ENCODE data around the gene GGTLC1.
A peak's percentile ranks its signal among the peaks of the same experiment; 100 is the strongest.

Gene GGTLC1

GRCh38 chr20:23939641-23940040 is 48.9 kb downstream of the GGTLC1 start:
- no peak overlapping the region for H3K4me3 ChIP-seq (ENCODE audit: low read depth, low read length)
- DNase-seq (ENCODE audit: low read depth): no peak
- TF ChIP-seq, protein P1, sequence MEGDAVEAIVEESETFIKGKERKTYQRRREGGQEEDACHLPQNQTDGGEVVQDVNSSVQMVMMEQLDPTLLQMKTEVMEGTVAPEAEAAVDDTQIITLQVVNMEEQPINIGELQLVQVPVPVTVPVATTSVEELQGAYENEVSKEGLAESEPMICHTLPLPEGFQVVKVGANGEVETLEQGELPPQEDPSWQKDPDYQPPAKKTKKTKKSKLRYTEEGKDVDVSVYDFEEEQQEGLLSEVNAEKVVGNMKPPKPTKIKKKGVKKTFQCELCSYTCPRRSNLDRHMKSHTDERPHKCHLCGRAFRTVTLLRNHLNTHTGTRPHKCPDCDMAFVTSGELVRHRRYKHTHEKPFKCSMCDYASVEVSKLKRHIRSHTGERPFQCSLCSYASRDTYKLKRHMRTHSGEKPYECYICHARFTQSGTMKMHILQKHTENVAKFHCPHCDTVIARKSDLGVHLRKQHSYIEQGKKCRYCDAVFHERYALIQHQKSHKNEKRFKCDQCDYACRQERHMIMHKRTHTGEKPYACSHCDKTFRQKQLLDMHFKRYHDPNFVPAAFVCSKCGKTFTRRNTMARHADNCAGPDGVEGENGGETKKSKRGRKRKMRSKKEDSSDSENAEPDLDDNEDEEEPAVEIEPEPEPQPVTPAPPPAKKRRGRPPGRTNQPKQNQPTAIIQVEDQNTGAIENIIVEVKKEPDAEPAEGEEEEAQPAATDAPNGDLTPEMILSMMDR (IDR thresholded peaks at IDR 0.05; ENCODE audit: insufficient read depth, low read depth, low read length, missing control alignments): no peak

DNA sequence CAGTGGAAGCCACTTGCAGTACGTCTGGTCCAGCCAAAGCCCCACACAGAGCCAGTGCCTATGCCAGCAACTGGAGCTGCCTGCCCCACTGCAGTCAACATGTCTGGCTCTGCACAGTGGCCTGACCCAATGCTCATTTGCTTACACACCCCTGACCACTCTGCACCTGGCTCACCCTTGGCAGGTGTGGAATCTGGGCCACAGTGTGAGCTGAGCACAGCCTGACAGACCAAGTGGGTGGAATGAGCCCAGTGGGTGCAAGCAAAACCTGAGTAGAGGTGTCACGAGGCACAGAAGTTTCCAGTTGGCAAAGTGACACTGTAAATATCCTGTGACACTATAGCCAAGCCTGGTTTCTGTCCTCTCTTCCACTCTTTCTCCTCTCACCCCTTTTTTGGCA is 49.5 kb downstream of the GGTLC1 start:
- DNase-seq (ENCODE audit: low read depth): no peak

DNA sequence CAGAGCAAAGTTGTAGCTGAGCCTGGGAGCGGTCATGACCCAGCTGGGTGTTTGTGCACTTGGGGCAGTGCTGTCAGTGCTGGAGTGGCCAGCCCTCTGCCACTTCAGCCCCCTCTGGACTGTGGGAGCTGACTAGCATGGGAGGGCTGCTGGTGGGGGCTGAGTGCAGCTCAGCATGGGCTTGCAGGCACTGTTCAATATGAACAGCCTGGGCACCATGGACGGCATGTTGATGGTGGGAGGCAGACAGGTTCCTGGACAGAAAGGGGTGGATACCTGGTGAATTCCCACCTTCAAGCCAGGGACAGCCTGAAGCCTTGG is 50.5 kb downstream of the GGTLC1 start:
- DNase-seq (ENCODE audit: low read depth): no peak
- H3K4me3 ChIP-seq (ENCODE audit: low read depth, low read length): no peak overlapping the region
- TF ChIP-seq, protein P1 (IDR thresholded peaks at IDR 0.05; ENCODE audit: insufficient read depth, low read depth, low read length, missing control alignments): no peak

More for the DNA sequence above, 49.5 kb downstream of the GGTLC1 start:
- H3K4me3 ChIP-seq (ENCODE audit: low read depth, low read length): no peak overlapping the region
- TF ChIP-seq, protein P1 (IDR thresholded peaks at IDR 0.05; ENCODE audit: insufficient read depth, low read depth, low read length, missing control alignments): no peak

DNA sequence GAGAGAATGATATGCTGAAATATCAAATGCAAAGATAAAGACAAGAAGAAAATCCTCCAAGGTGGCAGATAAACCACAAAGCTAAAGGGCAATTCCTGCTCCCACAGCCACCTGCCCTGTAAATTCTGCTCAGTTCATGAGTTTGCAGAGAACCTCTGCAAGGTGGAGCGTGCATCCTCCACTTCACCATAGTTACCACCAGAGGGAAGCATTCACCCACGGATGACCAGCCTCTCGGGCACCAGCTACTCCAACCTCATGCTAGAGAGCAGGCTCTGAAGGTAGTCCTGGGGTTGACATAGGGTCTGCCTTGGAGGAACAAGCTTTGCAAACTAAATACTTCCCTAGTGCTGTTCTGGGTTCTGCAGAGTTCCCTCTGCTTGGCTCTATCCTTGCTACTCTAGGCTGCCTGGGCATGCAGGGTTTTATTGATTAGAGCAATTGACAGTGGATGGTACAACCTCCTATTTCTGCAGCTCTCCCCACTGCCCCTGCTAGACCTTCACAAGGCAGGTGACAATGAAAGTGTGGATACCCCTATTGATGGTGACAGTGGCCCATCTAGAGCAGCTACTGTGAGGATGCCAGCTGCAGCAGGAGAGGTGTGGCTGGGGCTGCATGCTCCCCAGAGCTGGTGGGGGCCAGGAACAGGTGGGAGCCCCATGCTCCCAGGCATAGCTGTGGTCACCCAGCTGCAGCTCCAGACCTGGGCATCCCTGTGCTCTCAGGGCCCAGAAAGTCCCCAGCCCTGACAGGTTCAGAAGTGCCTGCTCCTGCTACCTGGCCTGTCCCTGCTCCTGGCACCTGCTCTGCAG is 51.1 kb downstream of the GGTLC1 start:
- no peak overlapping the region for H3K4me3 ChIP-seq (ENCODE audit: low read depth, low read length)
- DNase-seq (ENCODE audit: low read depth): peak; percentile 66
- TF ChIP-seq, protein P1 (IDR thresholded peaks at IDR 0.05; ENCODE audit: insufficient read depth, low read depth, low read length, missing control alignments): peak; percentile 72
